Stromal cell of bone marrow (primary cell): ENCODE results near the gene EWSR1.
A peak's percentile ranks its signal among the peaks of the same experiment; 100 is the strongest.
"Not testable (repeated sequence)": the region's sequence is repeated elsewhere in the genome, so short reads cannot be mapped to it uniquely, and the experiment has no call there.

Source experiments
- DNase-seq: peaks from one replicate; pipeline ENCODE4 v3.0.0-alpha.2; 2012; ENCODE audit warnings: low read depth

The EWSR1 gene, protein sequence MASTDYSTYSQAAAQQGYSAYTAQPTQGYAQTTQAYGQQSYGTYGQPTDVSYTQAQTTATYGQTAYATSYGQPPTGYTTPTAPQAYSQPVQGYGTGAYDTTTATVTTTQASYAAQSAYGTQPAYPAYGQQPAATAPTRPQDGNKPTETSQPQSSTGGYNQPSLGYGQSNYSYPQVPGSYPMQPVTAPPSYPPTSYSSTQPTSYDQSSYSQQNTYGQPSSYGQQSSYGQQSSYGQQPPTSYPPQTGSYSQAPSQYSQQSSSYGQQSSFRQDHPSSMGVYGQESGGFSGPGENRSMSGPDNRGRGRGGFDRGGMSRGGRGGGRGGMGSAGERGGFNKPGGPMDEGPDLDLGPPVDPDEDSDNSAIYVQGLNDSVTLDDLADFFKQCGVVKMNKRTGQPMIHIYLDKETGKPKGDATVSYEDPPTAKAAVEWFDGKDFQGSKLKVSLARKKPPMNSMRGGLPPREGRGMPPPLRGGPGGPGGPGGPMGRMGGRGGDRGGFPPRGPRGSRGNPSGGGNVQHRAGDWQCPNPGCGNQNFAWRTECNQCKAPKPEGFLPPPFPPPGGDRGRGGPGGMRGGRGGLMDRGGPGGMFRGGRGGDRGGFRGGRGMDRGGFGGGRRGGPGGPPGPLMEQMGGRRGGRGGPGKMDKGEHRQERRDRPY

GRCh38 chr22:29267858-29268510, at the start of gene EWSR1, which contains the start of gene RHBDD3:
EWSR1 (plus strand) TSS chr22:29268268; CDS start chr22:29268337, 69 bp downstream.
RHBDD3 (minus strand) TSS chr22:29267981; CDS start chr22:29265626, 2,355 bp downstream.
- DNase-seq = peak; percentile 95

DNA sequence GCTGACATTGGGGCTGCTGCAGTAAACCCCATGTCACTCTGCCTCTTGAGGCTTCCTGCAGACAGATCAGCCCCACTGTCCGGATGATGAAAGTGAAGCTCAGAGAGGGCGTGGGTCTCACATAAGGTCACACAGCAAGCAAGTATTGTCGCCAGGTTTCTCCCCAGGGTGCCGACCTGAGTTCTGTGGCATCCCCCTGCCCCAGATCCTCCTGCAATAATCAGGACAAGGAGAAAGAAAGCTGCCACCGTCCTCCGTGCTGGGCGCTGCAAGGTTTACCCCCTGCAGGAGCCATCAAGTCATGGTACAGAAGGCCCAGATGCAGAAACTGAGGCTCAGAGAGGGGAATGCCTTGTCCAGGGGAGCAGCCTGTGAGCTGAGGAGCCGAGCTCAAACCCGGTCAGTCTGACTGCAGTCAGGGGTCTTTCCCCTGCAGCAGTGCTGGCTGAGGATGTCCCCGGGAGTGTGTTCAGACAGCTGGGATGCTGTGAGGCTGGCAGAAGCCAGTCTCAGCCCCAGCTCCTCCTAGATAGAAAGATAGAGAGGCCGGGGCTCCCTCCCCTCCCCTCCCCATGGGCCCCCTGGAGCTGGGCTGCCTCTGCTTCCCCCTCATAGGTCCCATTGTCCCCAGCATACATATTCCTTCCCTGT, 49.2 kb upstream of the EWSR1 start:
- no peak for DNase-seq

DNA sequence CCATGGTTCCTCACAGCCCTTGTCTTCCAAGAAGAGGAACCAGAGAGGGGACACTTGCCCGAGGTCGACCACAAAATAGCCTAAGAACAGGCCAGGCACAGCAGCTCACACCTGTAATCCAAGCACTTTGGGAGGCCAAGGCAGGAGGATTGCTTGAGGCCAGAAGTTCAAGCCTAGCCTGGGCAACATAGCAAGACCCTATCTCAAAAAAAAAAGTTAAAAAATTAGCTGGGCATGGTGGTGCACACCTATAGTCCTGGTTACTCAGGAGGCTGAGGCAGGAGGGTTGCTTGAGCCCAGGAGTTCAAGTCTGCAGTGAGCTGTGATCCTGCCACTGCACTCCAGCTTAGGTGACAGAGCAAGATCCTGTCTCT, 48.7 kb upstream of the EWSR1 start:
- DNase-seq = not testable (repeated sequence)

- DNase-seq = no peak
These were observed 48.0 kb upstream of the EWSR1 start for GRCh38 chr22:29219881-29220670.

GRCh38 chr22:29224121-29224858, 43.8 kb upstream of the EWSR1 start:
- no peak for DNase-seq

DNA sequence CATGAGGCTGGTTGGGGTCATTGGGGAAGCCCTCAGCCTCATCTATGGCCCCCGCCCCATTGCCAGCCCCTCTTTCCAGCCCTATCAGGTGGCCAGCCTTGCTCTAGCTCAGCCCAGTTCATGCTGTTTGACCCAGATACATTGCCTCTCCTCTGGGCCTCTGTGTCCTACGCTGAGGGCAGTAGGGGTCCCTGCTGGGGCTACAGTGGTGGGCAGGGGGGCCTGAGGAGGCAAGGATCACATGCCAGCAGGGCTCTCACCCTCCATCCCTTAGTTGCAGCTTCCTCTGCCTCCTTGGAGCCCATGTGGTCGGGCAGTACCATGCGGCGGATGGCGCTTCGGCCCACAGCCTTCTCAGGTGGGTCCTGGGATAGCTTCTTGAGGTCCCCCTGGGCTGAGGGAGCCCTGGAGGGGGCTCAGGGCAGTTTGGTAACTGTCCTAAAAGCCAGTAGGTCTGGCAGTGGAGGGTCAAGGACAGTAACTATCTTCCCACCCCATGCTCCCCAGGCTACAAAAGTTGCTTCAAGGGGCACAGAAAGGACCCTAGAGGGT, 43.1 kb upstream of the EWSR1 start:
- DNase-seq = no peak

DNA sequence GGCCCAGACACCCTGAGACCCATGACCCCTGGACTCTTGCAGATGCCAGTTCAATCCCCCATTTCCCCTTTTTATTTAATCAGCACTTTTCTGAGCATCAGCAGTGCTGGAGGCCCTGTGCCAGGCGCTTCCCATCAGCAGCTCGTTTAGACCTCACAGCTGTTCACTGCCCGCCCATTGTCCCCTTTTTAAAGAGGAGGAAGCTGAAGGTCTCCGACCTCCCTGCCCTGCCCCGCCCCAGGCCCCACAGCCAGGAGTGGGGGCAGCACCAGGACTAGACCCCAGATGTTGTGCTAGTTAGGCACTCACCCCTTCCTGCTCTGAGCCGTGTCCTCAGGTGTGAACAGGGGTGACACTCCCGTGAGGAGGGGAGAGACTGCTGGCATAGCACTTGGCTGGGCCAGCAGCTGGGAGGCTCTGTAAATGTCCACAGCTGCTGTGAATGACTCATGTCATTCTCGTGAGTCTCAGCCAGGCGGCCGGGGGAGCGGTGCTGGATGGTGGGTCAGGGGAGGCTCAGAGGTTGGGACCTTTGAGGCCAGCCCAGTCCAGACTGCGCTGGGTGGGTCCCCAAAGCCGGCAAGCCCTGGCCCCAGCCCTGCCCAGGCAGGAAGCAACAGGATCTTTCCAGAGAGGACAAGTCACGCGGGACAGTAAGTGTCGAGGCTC, 42.5 kb upstream of the EWSR1 start:
- DNase-seq = peak; percentile 30

DNA sequence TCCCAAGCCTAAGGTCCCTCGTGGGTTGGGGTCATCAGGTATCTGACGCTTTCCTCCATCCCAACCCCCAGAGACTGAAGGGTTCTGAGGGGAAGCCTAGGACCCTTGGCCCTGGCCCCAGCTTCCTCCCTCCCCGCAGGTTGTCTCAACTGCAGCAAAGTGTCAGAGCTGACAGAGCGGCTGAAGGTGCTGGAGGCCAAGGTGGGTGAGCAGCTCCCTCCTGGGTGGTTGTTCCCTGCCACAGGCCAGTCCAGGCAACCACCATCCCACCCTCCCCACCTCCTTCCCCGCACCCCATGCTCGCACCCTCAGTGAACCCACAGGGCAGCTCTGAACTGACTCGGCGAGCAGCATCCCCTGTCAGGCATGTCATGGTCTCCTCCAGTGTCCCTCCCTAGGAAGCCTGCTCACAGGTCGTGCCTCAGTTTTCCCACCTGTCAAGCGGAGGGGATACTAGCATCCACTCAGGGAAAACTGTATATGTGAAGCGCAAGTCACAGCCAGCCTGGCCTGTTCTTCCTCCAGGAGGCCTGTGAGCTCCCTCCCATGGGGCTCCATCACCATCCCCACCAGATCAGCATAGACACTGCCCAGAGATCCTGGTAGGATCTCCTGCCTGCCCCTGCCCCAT, 41.6 kb upstream of the EWSR1 start:
- DNase-seq = no peak

DNA sequence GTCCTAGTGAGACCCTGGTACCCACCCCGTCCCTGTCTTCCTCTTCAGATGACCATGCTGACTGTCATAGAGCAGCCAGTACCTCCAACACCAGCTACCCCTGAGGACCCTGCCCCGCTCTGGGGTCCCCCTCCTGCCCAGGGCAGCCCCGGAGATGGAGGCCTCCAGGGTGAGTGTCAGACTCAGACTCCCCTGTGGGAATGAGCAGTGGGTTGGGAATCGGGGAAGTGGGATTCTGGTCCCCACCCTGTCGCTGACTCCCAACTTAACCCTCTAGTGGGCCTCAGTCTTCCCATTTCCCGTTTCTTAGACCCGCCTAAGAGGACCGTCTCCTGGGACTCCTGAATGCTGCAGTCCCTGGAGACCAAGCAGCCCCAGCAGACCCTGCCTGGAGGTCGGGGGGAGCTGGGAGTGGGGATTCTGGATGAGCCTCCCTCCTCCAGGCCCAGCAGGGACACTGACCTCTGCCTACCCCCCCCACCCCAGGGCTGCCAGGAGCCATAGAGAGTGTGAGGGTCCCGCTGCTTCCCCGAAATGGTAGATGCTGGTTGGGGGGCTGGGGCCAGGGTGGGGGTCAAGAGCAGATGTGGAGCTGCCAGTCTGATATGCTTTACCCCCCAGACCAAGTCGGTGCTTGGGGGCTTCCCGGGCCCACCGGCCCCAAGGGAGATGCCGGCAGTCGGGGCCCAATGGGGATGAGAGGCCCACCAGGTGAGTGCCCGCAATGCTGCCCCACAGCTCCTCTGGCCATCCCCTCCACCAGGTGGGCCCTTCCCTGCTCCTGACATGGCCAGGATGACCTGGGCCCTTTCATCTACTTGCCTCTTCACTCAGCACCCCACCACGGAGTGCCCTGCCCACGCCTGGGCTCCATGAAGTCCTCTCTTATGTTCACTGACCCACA, 36.8 kb upstream of the EWSR1 start:
- DNase-seq = no peak

DNA sequence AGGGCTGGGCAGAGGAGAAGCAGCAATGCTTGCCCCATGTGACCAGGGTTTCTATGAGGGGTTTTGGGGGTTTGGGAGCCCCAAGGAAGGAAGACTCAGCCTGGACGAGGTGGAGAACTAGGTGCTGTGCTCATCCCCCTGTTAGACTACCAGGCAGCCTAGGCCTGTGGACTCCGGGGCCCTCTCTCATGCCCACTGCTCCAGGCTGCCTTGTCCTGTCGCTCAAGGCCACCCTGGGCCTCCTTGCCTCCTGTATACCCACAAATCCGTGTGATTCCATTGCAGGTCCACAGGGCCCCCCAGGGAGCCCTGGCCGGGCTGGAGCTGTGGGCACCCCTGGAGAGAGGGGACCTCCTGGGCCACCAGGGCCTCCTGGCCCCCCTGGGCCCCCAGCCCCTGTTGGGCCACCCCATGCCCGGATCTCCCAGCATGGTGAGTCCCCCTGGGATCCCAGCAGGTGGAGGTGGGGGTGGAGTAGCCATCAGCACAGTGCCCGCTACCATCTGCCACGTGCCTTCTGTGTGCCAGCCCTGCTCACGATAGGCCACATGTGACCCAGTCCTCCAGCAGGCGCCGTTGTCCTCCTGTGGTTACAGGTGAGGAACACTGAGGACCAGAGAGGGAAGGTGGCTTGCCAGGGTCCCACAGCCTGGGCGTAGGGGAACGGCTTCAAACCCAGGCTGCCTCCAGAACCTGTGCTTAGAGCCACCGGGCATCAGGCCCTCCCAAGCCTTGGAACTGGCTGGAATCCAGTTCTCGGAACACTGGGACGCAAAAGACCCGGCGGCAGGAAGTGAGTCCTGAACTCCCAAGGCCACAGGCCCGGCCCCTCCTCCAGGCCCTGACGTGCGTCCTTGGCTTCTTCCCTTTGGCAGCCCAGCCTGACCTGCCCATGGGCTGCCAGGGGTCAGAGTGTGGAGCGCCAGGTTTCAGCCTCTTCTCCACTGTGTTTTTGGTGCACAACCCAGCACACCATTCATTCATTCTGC, 35.8 kb upstream of the EWSR1 start:
- DNase-seq = no peak

DNA sequence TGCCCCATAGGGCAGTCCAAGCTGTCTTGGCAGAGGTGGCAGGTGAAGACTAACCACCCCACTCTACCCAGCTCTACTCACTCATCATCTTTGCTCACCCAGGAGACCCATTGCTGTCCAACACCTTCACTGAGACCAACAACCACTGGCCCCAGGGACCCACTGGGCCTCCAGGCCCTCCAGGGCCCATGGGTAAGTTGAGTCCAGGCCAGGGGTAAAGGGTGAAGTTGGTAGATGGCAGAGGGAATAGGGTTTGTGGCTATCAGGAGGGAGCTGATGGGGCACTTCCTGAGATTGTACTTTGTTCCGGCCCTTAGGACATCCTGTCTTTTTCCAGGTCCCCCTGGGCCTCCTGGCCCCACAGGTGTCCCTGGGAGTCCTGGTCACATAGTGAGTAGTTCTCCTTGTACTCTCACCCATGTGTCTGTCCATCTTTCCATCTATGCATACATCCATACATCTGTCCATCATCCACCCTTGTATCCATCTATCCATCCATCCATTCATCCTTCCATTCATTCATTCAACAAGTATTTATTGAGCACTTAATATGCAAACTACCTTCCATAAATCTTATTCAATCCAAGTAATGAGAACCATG, 34.7 kb upstream of the EWSR1 start:
- no peak for DNase-seq

DNA sequence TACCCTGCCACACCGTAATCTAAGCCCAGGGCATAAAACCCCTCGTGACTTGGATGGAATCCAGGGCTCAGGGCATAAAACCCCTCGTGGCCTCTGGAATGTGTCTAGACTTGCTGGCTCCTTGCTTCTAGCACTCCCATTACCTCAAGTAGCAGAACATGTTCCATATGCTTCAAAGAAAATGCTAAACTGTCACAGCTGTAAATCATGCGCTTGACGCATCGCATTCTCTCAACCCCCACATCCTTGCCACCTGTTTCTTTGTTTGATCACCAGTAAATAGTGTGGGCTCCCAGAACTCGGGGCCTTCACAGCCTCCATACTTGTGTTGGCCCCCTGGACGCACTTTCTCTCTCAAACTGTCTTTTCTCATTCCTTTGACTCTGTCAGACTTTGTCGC, 27.6 kb upstream of the EWSR1 start:
- not testable (repeated sequence) for DNase-seq

GRCh38 chr22:29243874-29244446, 24.1 kb upstream of the EWSR1 start:
- no peak for DNase-seq

DNA sequence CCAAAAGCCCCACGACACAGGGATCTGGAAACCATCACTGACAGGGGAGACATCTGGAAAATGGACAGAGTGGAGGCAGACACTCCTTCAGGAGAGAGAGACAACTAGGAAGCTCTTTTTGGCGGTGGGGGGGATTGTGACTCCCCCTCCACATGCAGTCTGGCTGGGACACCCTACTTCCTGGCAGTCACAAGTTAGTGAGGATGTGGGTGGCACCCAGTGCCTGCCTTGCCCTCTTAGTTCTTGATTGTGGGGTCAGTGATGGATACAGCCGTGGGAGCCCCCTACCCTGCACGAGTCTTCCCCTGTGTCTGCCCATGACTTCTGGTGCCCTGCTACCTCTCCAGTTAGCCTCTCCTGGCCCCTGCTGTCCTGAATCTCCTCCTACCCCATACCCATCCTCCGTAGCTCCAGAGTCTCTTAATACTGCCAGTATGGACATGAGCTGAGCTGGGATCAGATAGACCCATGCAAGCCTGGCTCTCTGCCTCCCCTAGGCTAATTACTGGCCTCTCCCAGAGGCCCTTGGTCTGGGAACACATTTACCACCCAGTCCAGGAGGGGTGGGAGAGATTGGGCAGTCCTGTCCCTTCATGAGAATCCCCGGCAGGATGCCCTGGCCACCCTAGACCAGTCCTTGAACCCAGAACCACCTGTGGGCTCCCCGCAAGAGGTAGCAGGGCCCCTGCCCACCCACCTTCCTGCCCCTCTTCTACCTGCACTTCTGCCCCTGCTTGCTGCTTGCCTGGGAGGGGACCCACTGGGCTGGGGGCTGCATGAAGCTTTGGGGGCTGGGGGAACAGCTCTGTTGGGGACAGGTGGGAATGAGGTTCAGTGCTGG, 23.1 kb upstream of the EWSR1 start:
- no peak for DNase-seq

GRCh38 chr22:29245626-29246385, 22.3 kb upstream of the EWSR1 start:
- peak; percentile 31 for DNase-seq
